Measurements from ENCODE around the gene TDRD7. TPM values are rescaled to one million over a fixed set of nuclear protein-coding genes. Genes with fewer than 3 reads are reported as not detected.
A peak's percentile ranks its signal among the peaks of the same experiment; 100 is the strongest.

The TDRD7 gene
- polyA plus RNA-seq, 1 experiment: 5.4 TPM

DNA sequence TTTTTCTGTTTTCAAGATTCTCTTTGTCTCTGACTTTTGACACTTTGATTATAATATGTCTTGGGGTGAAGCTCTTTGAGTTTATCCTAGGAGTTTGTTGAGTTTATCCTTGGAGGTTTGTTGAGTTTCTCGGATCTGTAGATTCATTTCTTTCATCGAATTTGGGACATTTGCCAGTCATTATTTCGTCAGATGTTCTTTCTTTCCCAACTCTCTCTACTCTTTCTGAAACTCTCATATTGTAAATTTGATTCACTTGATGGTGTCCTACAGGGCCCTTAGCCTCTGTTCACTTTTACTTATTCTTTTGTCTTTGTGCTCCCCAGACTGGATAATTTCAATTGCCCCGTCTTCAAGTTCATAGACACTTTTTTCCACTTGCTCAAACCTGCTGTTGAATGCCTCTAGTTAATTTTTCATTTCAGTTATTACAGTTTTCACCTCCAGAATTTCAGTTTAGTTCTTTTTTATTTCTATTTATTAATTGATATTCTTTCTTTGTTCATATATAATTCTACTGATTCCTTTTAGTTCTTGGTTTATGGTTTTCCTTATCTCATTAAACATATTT is 8.1 kb upstream of the TDRD7 start:
- ChIA-PET POLR2A (no interaction called here), CTCF (no interaction called here)
- Histone ChIP-seq H3K27me3 (ENCODE audit: control insufficient read depth, insufficient read depth, low read length) (peaks cover 8% of the 10 kb centered on the region), H3K4me3 (ENCODE audit: low read depth, low read length) (no peak overlapping the region), H3K36me3 (ENCODE audit: control insufficient read depth, insufficient read depth, low read length) (no peaks in the 10 kb centered on the region)
- TF ChIP-seq, protein P1, sequence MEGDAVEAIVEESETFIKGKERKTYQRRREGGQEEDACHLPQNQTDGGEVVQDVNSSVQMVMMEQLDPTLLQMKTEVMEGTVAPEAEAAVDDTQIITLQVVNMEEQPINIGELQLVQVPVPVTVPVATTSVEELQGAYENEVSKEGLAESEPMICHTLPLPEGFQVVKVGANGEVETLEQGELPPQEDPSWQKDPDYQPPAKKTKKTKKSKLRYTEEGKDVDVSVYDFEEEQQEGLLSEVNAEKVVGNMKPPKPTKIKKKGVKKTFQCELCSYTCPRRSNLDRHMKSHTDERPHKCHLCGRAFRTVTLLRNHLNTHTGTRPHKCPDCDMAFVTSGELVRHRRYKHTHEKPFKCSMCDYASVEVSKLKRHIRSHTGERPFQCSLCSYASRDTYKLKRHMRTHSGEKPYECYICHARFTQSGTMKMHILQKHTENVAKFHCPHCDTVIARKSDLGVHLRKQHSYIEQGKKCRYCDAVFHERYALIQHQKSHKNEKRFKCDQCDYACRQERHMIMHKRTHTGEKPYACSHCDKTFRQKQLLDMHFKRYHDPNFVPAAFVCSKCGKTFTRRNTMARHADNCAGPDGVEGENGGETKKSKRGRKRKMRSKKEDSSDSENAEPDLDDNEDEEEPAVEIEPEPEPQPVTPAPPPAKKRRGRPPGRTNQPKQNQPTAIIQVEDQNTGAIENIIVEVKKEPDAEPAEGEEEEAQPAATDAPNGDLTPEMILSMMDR (IDR thresholded peaks at IDR 0.05; ENCODE audit: insufficient read depth, low read depth, low read length): no peak
- no peak for DNase-seq (ENCODE audit: low read depth)

DNA sequence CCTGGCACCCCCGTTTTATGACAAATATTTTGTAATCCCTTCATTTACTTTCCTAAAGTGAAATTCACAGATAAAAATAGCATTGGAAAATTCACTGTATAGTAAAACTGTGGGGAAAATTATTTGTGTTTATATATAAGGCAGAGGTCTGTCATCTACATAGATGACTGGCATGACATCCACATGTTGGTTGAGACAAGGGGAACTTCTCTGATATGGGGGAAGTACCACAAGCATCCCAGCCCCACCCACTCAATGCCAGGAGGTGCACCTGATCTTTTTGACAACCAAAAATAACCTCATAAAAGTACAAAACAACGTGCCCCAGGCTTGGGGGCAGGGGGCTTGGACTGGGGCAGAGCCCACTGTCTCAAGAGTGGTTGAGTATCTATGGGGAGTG is 6.3 kb upstream of the TDRD7 start:
- H3K4me3 ChIP-seq (ENCODE audit: low read depth, low read length): no peak overlapping the region
- peaks cover 11% of the 10 kb centered on the region for H3K27me3 ChIP-seq (ENCODE audit: control insufficient read depth, insufficient read depth, low read length)
- ChIA-PET CTCF (interaction anchor here (1.1 kb wide), 1 partner anchor 8 kb away, joined by 4 read pairs; no protein-coding TSS in a partner anchor), POLR2A (no interaction called here)
- TF ChIP-seq, protein P1 (IDR thresholded peaks at IDR 0.05; ENCODE audit: insufficient read depth, low read depth, low read length): no peak
- no peaks in the 10 kb centered on the region for H3K36me3 ChIP-seq (ENCODE audit: control insufficient read depth, insufficient read depth, low read length)
- DNase-seq (ENCODE audit: low read depth): no peak

DNA sequence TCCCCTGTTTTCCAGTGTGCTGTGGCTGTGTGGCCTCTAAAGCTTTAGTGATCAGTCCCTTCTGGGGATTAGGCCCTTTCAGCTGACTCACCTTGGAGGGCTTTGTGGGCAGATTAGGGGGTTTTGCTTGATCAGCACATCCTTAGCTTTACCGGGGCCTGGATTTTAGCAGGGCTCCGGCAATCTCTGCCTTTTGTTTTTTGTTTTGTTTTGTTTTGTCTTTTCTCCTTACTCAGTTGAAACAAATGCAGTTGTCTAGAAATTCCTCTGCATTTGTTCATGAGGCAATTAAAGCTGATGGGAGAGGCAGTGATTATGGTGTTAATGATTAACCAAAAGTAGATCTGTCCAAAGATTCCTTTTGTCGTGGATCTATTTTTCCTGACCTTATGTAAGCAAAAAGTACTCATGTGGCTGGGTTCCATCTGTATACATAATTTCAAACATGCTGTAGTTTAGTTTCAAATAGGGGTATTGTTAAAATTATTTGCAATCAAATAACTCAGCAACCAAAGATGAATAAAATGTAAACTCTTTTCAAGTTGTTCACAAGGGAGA is 5.2 kb upstream of the TDRD7 start:
- TF ChIP-seq, protein P1 (IDR thresholded peaks at IDR 0.05; ENCODE audit: insufficient read depth, low read depth, low read length): no peak
- H3K4me3 ChIP-seq (ENCODE audit: low read depth, low read length): no peak overlapping the region
- ChIA-PET POLR2A (no interaction called here), CTCF (interaction anchor here (0.9 to 2.3 kb wide), 6 partner anchors 9 to 550 kb away, joined by 3 to 10 read pairs (median 4); no protein-coding TSS in a partner anchor)
- DNase-seq (ENCODE audit: low read depth): no peak
- peaks cover 11% of the 10 kb centered on the region for H3K27me3 ChIP-seq (ENCODE audit: control insufficient read depth, insufficient read depth, low read length)
- H3K36me3 ChIP-seq (ENCODE audit: control insufficient read depth, insufficient read depth, low read length): no peaks in the 10 kb centered on the region

DNA sequence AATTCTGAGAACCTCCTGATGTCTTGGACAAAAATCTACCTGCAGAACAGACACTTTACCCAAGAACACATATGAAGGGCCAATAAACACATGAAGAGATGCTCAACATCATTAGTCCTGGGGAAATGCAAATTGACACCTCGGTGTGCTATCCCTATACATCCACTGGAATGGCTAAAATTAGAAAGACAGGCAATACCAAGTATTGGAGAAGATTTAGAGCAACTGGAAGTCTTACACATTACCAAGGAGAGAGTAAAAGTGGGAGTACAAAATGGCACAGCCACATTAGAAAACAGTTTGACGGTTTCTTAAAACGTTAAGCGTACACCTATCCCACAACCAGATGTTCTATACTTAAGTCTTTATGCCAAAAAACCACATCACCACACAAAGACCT is 3.3 kb upstream of the TDRD7 start:
- TF ChIP-seq, protein P1 (IDR thresholded peaks at IDR 0.05; ENCODE audit: insufficient read depth, low read depth, low read length): no peak
- DNase-seq (ENCODE audit: low read depth): no peak
- POLR2A ChIA-PET: no interaction called here
- H3K27me3 ChIP-seq (ENCODE audit: control insufficient read depth, insufficient read depth, low read length): peaks cover 11% of the 10 kb centered on the region
- H3K36me3 ChIP-seq (ENCODE audit: control insufficient read depth, insufficient read depth, low read length): no peaks in the 10 kb centered on the region
- CTCF ChIA-PET: interaction anchor here (1.2 to 2.4 kb wide), 4 partner anchors 10 to 552 kb away, joined by 3 to 8 read pairs (median 4); no protein-coding TSS in a partner anchor
- H3K4me3 ChIP-seq (ENCODE audit: low read depth, low read length): no peak overlapping the region

DNA sequence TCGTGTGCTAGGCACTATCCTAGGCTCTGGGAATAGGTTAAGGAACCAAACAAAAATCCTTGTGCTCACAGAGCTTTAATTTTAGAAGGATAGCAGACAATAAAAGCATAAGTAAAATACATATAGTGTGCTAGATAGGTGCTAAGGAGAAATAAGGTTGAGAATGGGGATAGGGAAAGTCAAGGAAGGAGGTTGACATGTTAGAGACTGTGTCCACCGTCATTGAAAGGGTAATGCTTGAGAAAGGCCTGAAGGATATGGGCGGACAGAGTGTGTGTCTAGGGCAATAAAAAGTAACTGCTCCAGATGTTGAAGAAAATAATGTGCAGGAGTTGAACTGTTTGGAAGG is 482 bp upstream of the TDRD7 start:
- ChIA-PET POLR2A (no interaction called here), CTCF (interaction anchor here (0.6 to 7.5 kb wide), 18 partner anchors 10 to 554 kb away, joined by 3 to 54 read pairs (median 4); partner anchors contain the start of gene TSTD2)
- TF ChIP-seq, protein P1 (IDR thresholded peaks at IDR 0.05; ENCODE audit: insufficient read depth, low read depth, low read length): no peak

More for the DNA sequence above, 482 bp upstream of the TDRD7 start:
- Histone ChIP-seq H3K36me3 (ENCODE audit: control insufficient read depth, insufficient read depth, low read length) (no peaks in the 10 kb centered on the region), H3K27me3 (ENCODE audit: control insufficient read depth, insufficient read depth, low read length) (peaks cover 11% of the 10 kb centered on the region), H3K4me3 (ENCODE audit: low read depth, low read length) (peak overlapping the region; percentile 88)
- no peak for DNase-seq (ENCODE audit: low read depth)
